ENCODE measurements around the gene LRFN2. TPM values are rescaled to one million over a fixed set of nuclear protein-coding genes. Genes with fewer than 3 reads are reported as not detected.

LRFN2 gene
- polyA plus RNA-seq, 1 donor (not counting 4 experiments of a cell fraction or from before 2014, with no cell fraction given) = not detected

- H3K9me3 ChIP-seq (ENCODE audit: control insufficient read depth, low read depth, low read length) = no peaks in the 10 kb centered on the region
- peaks cover 46% of the 10 kb centered on the region for H3K27me3 ChIP-seq (ENCODE audit: control insufficient read depth, extremely low read depth, insufficient read depth, low read length)
- H3K4me3 ChIP-seq (ENCODE audit: control insufficient read depth in 2 of 3, extremely low read depth in 1 of 3, insufficient read depth in 2 of 3, low read depth in 1 of 3, low read length in 3 of 3) = no peak overlapping the region
- H3K9me1 ChIP-seq (ENCODE audit: control insufficient read depth, extremely low read depth, insufficient read depth, low read length) = no peaks in the 10 kb centered on the region
- no peaks in the 10 kb centered on the region for H4K20me1 ChIP-seq (ENCODE audit: control insufficient read depth, extremely low read depth, insufficient read depth, low read length)
- no peaks in the 10 kb centered on the region for H3K79me2 ChIP-seq (ENCODE audit: control insufficient read depth, insufficient read depth, low read length)
- H3K27ac ChIP-seq (ENCODE audit: control insufficient read depth, insufficient read depth, low read length) = no peak overlapping the region
- peaks cover 4% of the 10 kb centered on the region for H3K4me1 ChIP-seq (ENCODE audit: control insufficient read depth, extremely low read depth, insufficient read depth, low read length)
- H3K36me3 ChIP-seq (ENCODE audit: control insufficient read depth in 2 of 2, extremely low read depth in 1 of 2, insufficient read depth in 2 of 2, low read length in 2 of 2) = no peaks in the 10 kb centered on the region
- dilution Hi-C loops (cut with MboI; ENCODE audit: extremely low pct_ligation_motif_present, low sequenced_read_pairs) = no loop called here
- FAIRE-seq (no peak), DNase-seq (ENCODE audit: low read depth, low spot score) (no peak)
- no peak for TF ChIP-seq EZH2 (IDR thresholded peaks at IDR 0.05; ENCODE audit: low read length)
- TF ChIP-seq, protein P1, sequence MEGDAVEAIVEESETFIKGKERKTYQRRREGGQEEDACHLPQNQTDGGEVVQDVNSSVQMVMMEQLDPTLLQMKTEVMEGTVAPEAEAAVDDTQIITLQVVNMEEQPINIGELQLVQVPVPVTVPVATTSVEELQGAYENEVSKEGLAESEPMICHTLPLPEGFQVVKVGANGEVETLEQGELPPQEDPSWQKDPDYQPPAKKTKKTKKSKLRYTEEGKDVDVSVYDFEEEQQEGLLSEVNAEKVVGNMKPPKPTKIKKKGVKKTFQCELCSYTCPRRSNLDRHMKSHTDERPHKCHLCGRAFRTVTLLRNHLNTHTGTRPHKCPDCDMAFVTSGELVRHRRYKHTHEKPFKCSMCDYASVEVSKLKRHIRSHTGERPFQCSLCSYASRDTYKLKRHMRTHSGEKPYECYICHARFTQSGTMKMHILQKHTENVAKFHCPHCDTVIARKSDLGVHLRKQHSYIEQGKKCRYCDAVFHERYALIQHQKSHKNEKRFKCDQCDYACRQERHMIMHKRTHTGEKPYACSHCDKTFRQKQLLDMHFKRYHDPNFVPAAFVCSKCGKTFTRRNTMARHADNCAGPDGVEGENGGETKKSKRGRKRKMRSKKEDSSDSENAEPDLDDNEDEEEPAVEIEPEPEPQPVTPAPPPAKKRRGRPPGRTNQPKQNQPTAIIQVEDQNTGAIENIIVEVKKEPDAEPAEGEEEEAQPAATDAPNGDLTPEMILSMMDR (optimal IDR thresholded peaks at IDR 0.05 in 1 of 3, IDR thresholded peaks at IDR 0.05 in 1 of 3, conservative IDR thresholded peaks at IDR 0.05 in 1 of 3; ENCODE audit: extremely low read depth in 1 of 3, insufficient read depth in 2 of 3, low read length in 3 of 3) = no peak
- H3K9ac ChIP-seq (ENCODE audit: control insufficient read depth, extremely low read depth, insufficient read depth, low read length) = no peak overlapping the region
- no peak overlapping the region for H3K4me2 ChIP-seq (ENCODE audit: control insufficient read depth, extremely low read depth, insufficient read depth, low read depth, low read length)
- no peak overlapping the region for H2AFZ ChIP-seq (ENCODE audit: control insufficient read depth, low read length)
Measured at GRCh38 chr6:40583709-40584108, 3.5 kb downstream of the LRFN2 start.

DNA sequence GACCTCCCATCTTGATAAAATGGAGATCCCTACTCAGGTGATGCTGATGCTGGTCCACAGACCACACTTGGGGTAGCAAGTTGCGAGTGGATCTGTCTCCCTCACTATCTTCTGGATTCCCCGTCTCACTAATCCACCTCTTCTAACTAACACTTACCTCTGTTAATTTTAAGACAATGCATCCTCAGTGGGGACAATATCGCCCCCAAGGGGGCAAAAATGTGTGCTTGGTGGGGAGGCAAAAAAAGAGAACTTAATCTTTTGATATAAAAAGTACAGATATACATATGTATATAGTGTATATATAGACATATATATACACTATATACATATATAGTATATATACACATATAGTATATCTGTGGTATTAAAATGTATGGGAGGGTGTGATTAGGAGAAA, 4.3 kb downstream of the LRFN2 start:
- Histone ChIP-seq H3K4me3 (ENCODE audit: control insufficient read depth in 2 of 3, extremely low read depth in 1 of 3, insufficient read depth in 2 of 3, low read depth in 1 of 3, low read length in 3 of 3) (no peak overlapping the region), H3K36me3 (ENCODE audit: control insufficient read depth in 2 of 2, extremely low read depth in 1 of 2, insufficient read depth in 2 of 2, low read length in 2 of 2) (no peaks in the 10 kb centered on the region), H4K20me1 (ENCODE audit: control insufficient read depth, extremely low read depth, insufficient read depth, low read length) (no peaks in the 10 kb centered on the region), H3K9me1 (ENCODE audit: control insufficient read depth, extremely low read depth, insufficient read depth, low read length) (no peaks in the 10 kb centered on the region), H3K9me3 (ENCODE audit: control insufficient read depth, low read depth, low read length) (no peaks in the 10 kb centered on the region), H2AFZ (ENCODE audit: control insufficient read depth, low read length) (no peak overlapping the region), H3K79me2 (ENCODE audit: control insufficient read depth, insufficient read depth, low read length) (no peaks in the 10 kb centered on the region), H3K4me2 (ENCODE audit: control insufficient read depth, extremely low read depth, insufficient read depth, low read depth, low read length) (no peak overlapping the region), H3K4me1 (ENCODE audit: control insufficient read depth, extremely low read depth, insufficient read depth, low read length) (peaks cover 4% of the 10 kb centered on the region), H3K27ac (ENCODE audit: control insufficient read depth, insufficient read depth, low read length) (no peak overlapping the region), H3K9ac (ENCODE audit: control insufficient read depth, extremely low read depth, insufficient read depth, low read length) (no peak overlapping the region), H3K27me3 (ENCODE audit: control insufficient read depth, extremely low read depth, insufficient read depth, low read length) (peaks cover 38% of the 10 kb centered on the region)
- DNase-seq (ENCODE audit: low read depth, low spot score) = no peak
- no peak for TF ChIP-seq EZH2 (IDR thresholded peaks at IDR 0.05; ENCODE audit: low read length)
- TF ChIP-seq, protein P1 (optimal IDR thresholded peaks at IDR 0.05 in 1 of 3, IDR thresholded peaks at IDR 0.05 in 1 of 3, conservative IDR thresholded peaks at IDR 0.05 in 1 of 3; ENCODE audit: extremely low read depth in 1 of 3, insufficient read depth in 2 of 3, low read length in 3 of 3) = no peak
- no peak for FAIRE-seq
- dilution Hi-C loops (cut with MboI; ENCODE audit: extremely low pct_ligation_motif_present, low sequenced_read_pairs) = no loop called here
